Central memory CD8-positive, alpha-beta T cell (primary cell): Measurements from ENCODE around the gene STOX1.
"Not testable (repeated sequence)": the region's sequence is repeated elsewhere in the genome, so short reads cannot be mapped to it uniquely, and the experiment has no call there.

Experiments used
- ATAC-seq: fragments of 150-1000 bp; cut with Tn5 transposase; replicated peaks from 2 replicates; pipeline ENCODE4 v1.10.0; 2022; ENCODE audit warnings: mild to moderate bottlenecking, moderate FRiP score, moderate number of reproducible peaks; ENCODE audit not compliant: poor library complexity, severe bottlenecking; ENCODE audit errors: extremely low read depth
- DNase-seq, 2 donors: peaks; one replicate each; pipeline ENCODE4 v3.0.0; 2021; ENCODE audit warnings: low spot score in 2 of 2
- H3K27ac Mint-ChIP-seq: one replicate; pipeline ENCODE4 v1.8.0; 2022; ENCODE audit warnings: low read depth, mild to moderate bottlenecking, moderate library complexity, mixed read lengths
- H3K27me3 Mint-ChIP-seq: one replicate; pipeline ENCODE4 v1.8.0; 2022; ENCODE audit warnings: mixed read lengths
- H3K36me3 Mint-ChIP-seq: one replicate; pipeline ENCODE4 v1.8.0; 2022; ENCODE audit warnings: mild to moderate bottlenecking, moderate library complexity, mixed read lengths; ENCODE audit not compliant: insufficient read depth
- H3K4me1 Mint-ChIP-seq: one replicate; pipeline ENCODE4 v1.8.0; 2022; ENCODE audit warnings: mixed read lengths
- H3K4me3 Mint-ChIP-seq: one replicate; pipeline ENCODE4 v1.8.0; 2022; ENCODE audit warnings: mild to moderate bottlenecking, moderate library complexity, mixed read lengths
- H3K9me3 Mint-ChIP-seq: one replicate; pipeline ENCODE4 v1.8.0; 2022; ENCODE audit warnings: mixed read lengths

The STOX1 gene

GRCh38 chr10:68840650-68841049, 13.3 kb downstream of the STOX1 start:
- not testable (repeated sequence) for DNase-seq, H3K27me3 Mint-ChIP-seq, H3K36me3 Mint-ChIP-seq, H3K27ac Mint-ChIP-seq, ATAC-seq, H3K4me1 Mint-ChIP-seq, H3K4me3 Mint-ChIP-seq, H3K9me3 Mint-ChIP-seq

- Mint-ChIP-seq H3K27me3 (peaks cover 10% of the 10 kb centered on the region), H3K9me3 (no peaks in the 10 kb centered on the region), H3K36me3 (no peaks in the 10 kb centered on the region), H3K4me1 (no peaks in the 10 kb centered on the region), H3K27ac (no peak overlapping the region), H3K4me3 (no peak overlapping the region)
- no peak for ATAC-seq
- no peak for DNase-seq
Observed at GRCh38 chr10:68848281-68848680, 20.9 kb downstream of the STOX1 start.

GRCh38 chr10:68848806-68849205, 21.5 kb downstream of the STOX1 start:
- Mint-ChIP-seq H3K27ac (no peak overlapping the region), H3K4me1 (no peaks in the 10 kb centered on the region), H3K27me3 (peaks cover 10% of the 10 kb centered on the region), H3K36me3 (no peaks in the 10 kb centered on the region), H3K9me3 (no peaks in the 10 kb centered on the region), H3K4me3 (no peak overlapping the region)
- ATAC-seq (no peak), DNase-seq (no peak)

- Mint-ChIP-seq H3K4me1 (no peaks in the 10 kb centered on the region), H3K27me3 (no peaks in the 10 kb centered on the region), H3K4me3 (no peak overlapping the region), H3K9me3 (peaks cover 12% of the 10 kb centered on the region), H3K36me3 (no peaks in the 10 kb centered on the region), H3K27ac (no peak overlapping the region)
- DNase-seq = no peak
- ATAC-seq = no peak
Observed at GRCh38 chr10:68856352-68856751, 29.0 kb downstream of the STOX1 start.

GRCh38 chr10:68857005-68857404, 29.7 kb downstream of the STOX1 start:
- ATAC-seq (no peak), DNase-seq (no peak)
- no peaks in the 10 kb centered on the region for H3K27me3 Mint-ChIP-seq
- no peak overlapping the region for H3K4me3 Mint-ChIP-seq
- no peaks in the 10 kb centered on the region for H3K4me1 Mint-ChIP-seq
- H3K36me3 Mint-ChIP-seq = no peaks in the 10 kb centered on the region
- H3K9me3 Mint-ChIP-seq = peaks cover 12% of the 10 kb centered on the region
- H3K27ac Mint-ChIP-seq = no peak overlapping the region

- no peak overlapping the region for H3K4me3 Mint-ChIP-seq
- H3K27me3 Mint-ChIP-seq = no peaks in the 10 kb centered on the region
- H3K27ac Mint-ChIP-seq = no peak overlapping the region
- DNase-seq (no peak), ATAC-seq (no peak)
- H3K9me3 Mint-ChIP-seq = peaks cover 16% of the 10 kb centered on the region
- no peaks in the 10 kb centered on the region for H3K4me1 Mint-ChIP-seq
- H3K36me3 Mint-ChIP-seq = no peaks in the 10 kb centered on the region
Observed at GRCh38 chr10:68861253-68861652, 33.9 kb downstream of the STOX1 start.

GRCh38 chr10:68864611-68865010, 37.3 kb downstream of the STOX1 start:
- Mint-ChIP-seq H3K9me3 (peaks cover 14% of the 10 kb centered on the region), H3K27me3 (no peaks in the 10 kb centered on the region), H3K4me3 (no peak overlapping the region), H3K4me1 (no peaks in the 10 kb centered on the region), H3K27ac (no peak overlapping the region), H3K36me3 (no peaks in the 10 kb centered on the region)
- no peak for ATAC-seq
- no peak for DNase-seq

- not testable (repeated sequence) for H3K27me3 Mint-ChIP-seq, H3K4me3 Mint-ChIP-seq, H3K27ac Mint-ChIP-seq, ATAC-seq, H3K36me3 Mint-ChIP-seq, DNase-seq, H3K9me3 Mint-ChIP-seq, H3K4me1 Mint-ChIP-seq
Observed at GRCh38 chr10:68868173-68868572, 40.8 kb downstream of the STOX1 start.

GRCh38 chr10:68869623-68870022, 42.3 kb downstream of the STOX1 start:
- H3K4me1 Mint-ChIP-seq = no peaks in the 10 kb centered on the region
- no peaks in the 10 kb centered on the region for H3K27me3 Mint-ChIP-seq
- no peaks in the 10 kb centered on the region for H3K9me3 Mint-ChIP-seq
- no peak for ATAC-seq
- H3K27ac Mint-ChIP-seq = no peak overlapping the region
- H3K4me3 Mint-ChIP-seq = no peak overlapping the region
- DNase-seq = no peak
- H3K36me3 Mint-ChIP-seq = no peaks in the 10 kb centered on the region

GRCh38 chr10:68870061-68870460, 42.7 kb downstream of the STOX1 start:
- Mint-ChIP-seq H3K27me3 (no peaks in the 10 kb centered on the region), H3K4me3 (no peak overlapping the region), H3K9me3 (no peaks in the 10 kb centered on the region), H3K27ac (no peak overlapping the region), H3K4me1 (no peaks in the 10 kb centered on the region), H3K36me3 (no peaks in the 10 kb centered on the region)
- ATAC-seq = no peak
- DNase-seq = no peak

GRCh38 chr10:68870545-68871104, 43.3 kb downstream of the STOX1 start:
- DNase-seq = no peak
- no peak for ATAC-seq
- no peak overlapping the region for H3K4me3 Mint-ChIP-seq
- H3K36me3 Mint-ChIP-seq = no peaks in the 10 kb centered on the region
- H3K9me3 Mint-ChIP-seq = no peaks in the 10 kb centered on the region
- no peak overlapping the region for H3K27ac Mint-ChIP-seq
- no peaks in the 10 kb centered on the region for H3K27me3 Mint-ChIP-seq
- H3K4me1 Mint-ChIP-seq = no peaks in the 10 kb centered on the region

- Mint-ChIP-seq H3K27me3 (no peaks in the 10 kb centered on the region), H3K4me3 (no peak overlapping the region), H3K36me3 (no peaks in the 10 kb centered on the region), H3K4me1 (no peaks in the 10 kb centered on the region), H3K27ac (no peak overlapping the region), H3K9me3 (no peaks in the 10 kb centered on the region)
- ATAC-seq (no peak), DNase-seq (no peak)
Observed at GRCh38 chr10:68871105-68871711, 43.9 kb downstream of the STOX1 start.

GRCh38 chr10:68871731-68872342, 44.5 kb downstream of the STOX1 start:
- H3K4me3 Mint-ChIP-seq = no peak overlapping the region
- no peak overlapping the region for H3K27ac Mint-ChIP-seq
- H3K36me3 Mint-ChIP-seq = no peaks in the 10 kb centered on the region
- H3K4me1 Mint-ChIP-seq = no peaks in the 10 kb centered on the region
- H3K27me3 Mint-ChIP-seq = no peaks in the 10 kb centered on the region
- DNase-seq (no peak), ATAC-seq (no peak)
- no peaks in the 10 kb centered on the region for H3K9me3 Mint-ChIP-seq
